ENCODE data around the gene SNUPN. TPM values are rescaled to one million over a fixed set of nuclear protein-coding genes. Genes with fewer than 3 reads are reported as not detected.
A peak's percentile ranks its signal among the peaks of the same experiment; 100 is the strongest.

Gene SNUPN
- total RNA-seq, 1 donor from 2014 or later: 23.2 TPM

- H3K4me3 Mint-ChIP-seq: peak within 1 kb of the TSS; percentile 95
- TF ChIP-seq CTCF (conservative IDR thresholded peaks at IDR 0.05): peak; percentile 70
- H3K27ac Mint-ChIP-seq: peak within 1 kb of the TSS; percentile 86
- peaks cover 45% of the 10 kb centered on the region for H3K4me1 Mint-ChIP-seq (ENCODE audit: unreplicated experiment)
- no peaks in the 10 kb centered on the region for H3K9me3 Mint-ChIP-seq
- DNase-seq (ENCODE audit: extremely low spot score, unreplicated experiment): peak; percentile 81
- peaks cover 21% of the 10 kb centered on the region for H3K36me3 Mint-ChIP-seq
- no peaks in the 10 kb centered on the region for H3K27me3 Mint-ChIP-seq
Measured at GRCh38 chr15:75647370-75648155, 22.0 kb upstream of the SNUPN start, which contains the start of gene SNX33. SNX33 (plus strand) TSS chr15:75647912; CDS start chr15:75649103, 1,191 bp downstream.

GRCh38 chr15:75646944-75647364, 21.4 kb upstream of the SNUPN start:
- TF ChIP-seq CTCF (conservative IDR thresholded peaks at IDR 0.05): no peak
- H3K27me3 Mint-ChIP-seq: no peaks in the 10 kb centered on the region
- DNase-seq (ENCODE audit: extremely low spot score, unreplicated experiment): no peak
- peak overlapping the region; percentile 73 for H3K27ac Mint-ChIP-seq
- peaks cover 39% of the 10 kb centered on the region for H3K4me1 Mint-ChIP-seq (ENCODE audit: unreplicated experiment)
- peak overlapping the region; percentile 89 for H3K4me3 Mint-ChIP-seq
- no peaks in the 10 kb centered on the region for H3K9me3 Mint-ChIP-seq
- peaks cover 21% of the 10 kb centered on the region for H3K36me3 Mint-ChIP-seq

GRCh38 chr15:75646112-75646943, 20.8 kb upstream of the SNUPN start:
- peak overlapping the region; percentile 73 for H3K27ac Mint-ChIP-seq
- H3K36me3 Mint-ChIP-seq: peaks cover 21% of the 10 kb centered on the region
- H3K4me1 Mint-ChIP-seq (ENCODE audit: unreplicated experiment): peaks cover 33% of the 10 kb centered on the region
- peak overlapping the region; percentile 89 for H3K4me3 Mint-ChIP-seq
- no peaks in the 10 kb centered on the region for H3K9me3 Mint-ChIP-seq
- no peak for DNase-seq (ENCODE audit: extremely low spot score, unreplicated experiment)
- no peaks in the 10 kb centered on the region for H3K27me3 Mint-ChIP-seq
- TF ChIP-seq CTCF (conservative IDR thresholded peaks at IDR 0.05): no peak

GRCh38 chr15:75644376-75644775, 18.9 kb upstream of the SNUPN start:
- H3K4me1 Mint-ChIP-seq (ENCODE audit: unreplicated experiment): peaks cover 19% of the 10 kb centered on the region
- H3K27ac Mint-ChIP-seq: no peak overlapping the region
- no peaks in the 10 kb centered on the region for H3K27me3 Mint-ChIP-seq
- no peak for TF ChIP-seq CTCF (conservative IDR thresholded peaks at IDR 0.05)
- H3K36me3 Mint-ChIP-seq: peaks cover 4% of the 10 kb centered on the region
- no peak for DNase-seq (ENCODE audit: extremely low spot score, unreplicated experiment)
- no peaks in the 10 kb centered on the region for H3K9me3 Mint-ChIP-seq
- no peak overlapping the region for H3K4me3 Mint-ChIP-seq

GRCh38 chr15:75641603-75642002, 16.1 kb upstream of the SNUPN start:
- H3K36me3 Mint-ChIP-seq: no peaks in the 10 kb centered on the region
- H3K4me1 Mint-ChIP-seq (ENCODE audit: unreplicated experiment): peaks cover 21% of the 10 kb centered on the region
- TF ChIP-seq CTCF (conservative IDR thresholded peaks at IDR 0.05): no peak
- H3K4me3 Mint-ChIP-seq: no peak overlapping the region
- no peaks in the 10 kb centered on the region for H3K27me3 Mint-ChIP-seq
- H3K9me3 Mint-ChIP-seq: no peaks in the 10 kb centered on the region
- DNase-seq (ENCODE audit: extremely low spot score, unreplicated experiment): no peak
- H3K27ac Mint-ChIP-seq: no peak overlapping the region

Data from type B pancreatic cell (in vitro differentiated cells).